GM12874 (cell line): ENCODE data around the gene MCM6.

ENCODE experiments used
- CTCF ChIP-seq: IDR thresholded peaks from 2 replicates; pipeline ENCODE4 v1.5.1; 2011; ENCODE audit warnings: low read depth, mild to moderate bottlenecking, control low read depth, low read length, moderate library complexity; ENCODE audit not compliant: insufficient read depth

MCM6 gene

GRCh38 chr2:135802350-135802749 is 73.9 kb downstream of the MCM6 start:
- no peak for TF ChIP-seq CTCF

DNA sequence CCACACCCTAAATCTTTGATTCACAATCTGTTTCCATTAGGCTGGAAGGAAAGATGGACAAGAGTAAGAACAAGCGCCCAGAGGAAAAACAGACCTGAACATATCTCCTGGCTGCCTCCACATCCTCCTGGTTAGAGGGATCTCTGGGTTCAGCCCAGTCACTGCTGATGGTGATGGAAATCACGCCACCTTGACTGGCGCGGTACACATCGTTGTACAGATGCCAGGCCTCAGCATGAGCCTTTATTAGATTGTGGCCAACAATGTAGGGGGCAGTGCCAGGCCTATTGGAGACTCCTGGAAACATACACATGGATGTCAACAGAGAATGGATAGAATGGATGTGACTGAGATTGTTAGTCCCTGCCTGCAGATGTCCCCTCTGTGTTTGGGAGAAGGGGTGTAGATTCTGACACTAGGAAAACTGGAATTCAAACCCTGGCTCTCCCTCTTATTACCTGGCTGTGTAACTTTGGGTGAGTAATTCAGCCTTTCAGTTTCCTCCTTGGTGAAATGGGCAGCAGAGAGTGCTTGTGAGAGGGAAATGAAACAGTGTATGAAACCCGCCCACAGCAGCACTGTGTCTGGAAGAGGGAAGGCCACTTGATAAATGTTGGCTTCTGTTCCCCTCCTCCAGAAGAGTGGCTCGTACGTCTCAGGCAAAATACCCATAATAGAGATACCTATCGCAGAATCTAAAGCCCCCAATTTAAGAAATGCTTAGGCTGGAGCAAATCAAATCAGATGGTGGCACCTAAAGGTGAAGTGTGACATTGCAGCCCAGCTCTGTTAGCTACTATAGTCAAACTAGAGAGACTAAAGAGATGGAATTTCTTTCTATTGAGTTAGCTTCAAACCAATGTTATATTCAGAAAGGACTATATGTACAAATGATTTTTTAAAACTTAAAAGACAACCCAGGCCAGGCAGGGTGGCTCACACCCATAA is 75.5 kb downstream of the MCM6 start:
- peak; percentile 21; the same call in 1 of the 2 replicates for TF ChIP-seq CTCF

GRCh38 chr2:135799738-135800137 is 76.5 kb downstream of the MCM6 start:
- 0 out of 2 replicates have a peak, but pooled peaks have one; percentile 6 for TF ChIP-seq CTCF

GRCh38 chr2:135798762-135799161 is 77.5 kb downstream of the MCM6 start:
- peak; percentile 43; the same call in 1 of the 2 replicates for TF ChIP-seq CTCF

GRCh38 chr2:135798275-135798705 is 78.0 kb downstream of the MCM6 start:
- TF ChIP-seq CTCF = no peak

GRCh38 chr2:135797497-135798274 is 78.6 kb downstream of the MCM6 start:
- peak; percentile 93 for TF ChIP-seq CTCF

- TF ChIP-seq CTCF = no peak
Measured at GRCh38 chr2:135796606-135797005, 79.6 kb downstream of the MCM6 start.
